ENCODE data around the gene AP3D1.

DNA sequence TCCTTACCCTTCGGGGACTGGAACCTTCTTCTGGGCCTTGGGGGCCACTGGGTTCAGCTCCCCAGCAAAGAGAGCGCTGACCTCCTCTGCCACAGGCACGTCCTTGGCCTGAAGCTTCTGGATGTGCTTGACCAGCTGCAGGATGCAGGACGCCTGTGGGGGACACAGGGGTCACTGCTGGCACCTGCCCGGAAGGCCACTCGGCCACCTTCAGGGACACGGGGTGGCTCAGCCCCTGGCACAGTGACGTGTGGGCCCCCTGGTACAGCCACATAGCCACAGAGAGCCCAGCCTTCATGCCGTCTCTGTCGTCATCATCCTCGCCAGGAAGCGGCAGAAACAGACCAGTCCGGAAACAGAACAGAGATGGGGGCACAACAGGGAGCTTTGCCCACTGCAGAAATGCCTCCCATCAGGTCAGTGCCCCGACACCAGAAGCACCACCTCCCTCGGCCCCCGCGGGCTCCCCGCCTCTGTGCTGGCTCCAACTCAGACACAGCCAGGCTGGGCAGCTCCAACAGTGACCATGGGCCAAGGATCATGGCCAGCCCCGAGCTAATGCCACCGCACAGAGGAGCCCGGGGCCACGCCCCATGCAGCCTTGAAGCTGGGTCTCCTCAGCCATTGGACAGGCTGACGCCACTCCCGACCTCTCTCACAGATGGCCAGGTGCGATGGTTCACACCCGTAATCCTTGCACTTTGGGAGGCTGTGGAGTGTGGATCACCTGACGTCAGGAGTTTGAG is 34.0 kb downstream of the AP3D1 start:
- no peak for TF ChIP-seq POLR2A (IDR thresholded peaks at IDR 0.05; ENCODE audit: extremely low read depth, insufficient read length)
- TF ChIP-seq, protein P1, sequence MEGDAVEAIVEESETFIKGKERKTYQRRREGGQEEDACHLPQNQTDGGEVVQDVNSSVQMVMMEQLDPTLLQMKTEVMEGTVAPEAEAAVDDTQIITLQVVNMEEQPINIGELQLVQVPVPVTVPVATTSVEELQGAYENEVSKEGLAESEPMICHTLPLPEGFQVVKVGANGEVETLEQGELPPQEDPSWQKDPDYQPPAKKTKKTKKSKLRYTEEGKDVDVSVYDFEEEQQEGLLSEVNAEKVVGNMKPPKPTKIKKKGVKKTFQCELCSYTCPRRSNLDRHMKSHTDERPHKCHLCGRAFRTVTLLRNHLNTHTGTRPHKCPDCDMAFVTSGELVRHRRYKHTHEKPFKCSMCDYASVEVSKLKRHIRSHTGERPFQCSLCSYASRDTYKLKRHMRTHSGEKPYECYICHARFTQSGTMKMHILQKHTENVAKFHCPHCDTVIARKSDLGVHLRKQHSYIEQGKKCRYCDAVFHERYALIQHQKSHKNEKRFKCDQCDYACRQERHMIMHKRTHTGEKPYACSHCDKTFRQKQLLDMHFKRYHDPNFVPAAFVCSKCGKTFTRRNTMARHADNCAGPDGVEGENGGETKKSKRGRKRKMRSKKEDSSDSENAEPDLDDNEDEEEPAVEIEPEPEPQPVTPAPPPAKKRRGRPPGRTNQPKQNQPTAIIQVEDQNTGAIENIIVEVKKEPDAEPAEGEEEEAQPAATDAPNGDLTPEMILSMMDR (IDR thresholded peaks at IDR 0.05; ENCODE audit: low read depth, low read length): no peak
